Endothelial cell of umbilical vein (primary cell): ENCODE data around the gene C7orf25. TPM values are rescaled to one million over a fixed set of nuclear protein-coding genes. Genes with fewer than 3 reads are reported as not detected.

Experiments used
- BruUV-seq: library from RNA; stranded (reverse); fragments of 400-500 nt; replicated peaks from 2 replicates; lab custom pipeline; 2021; lab: Mats Ljungman, UMichigan
- CTCF ChIA-PET: fragments of 300-600, 350-600 bp; sonication (Branson Sonifier 250); formaldehyde crosslinking; loops from one replicate; lab custom pipeline; 2021; ENCODE audit warnings: antibody characterized with exemption, inconsistent platforms; lab: Charles Lee
- POLR2A ChIA-PET: fragments of 300-600, 350-600 bp; sonication (Branson Sonifier 250); formaldehyde crosslinking; loops from one replicate; lab custom pipeline; 2021; ENCODE audit warnings: antibody characterized with exemption, inconsistent platforms; lab: Charles Lee
- DNase-seq: peaks from one replicate; pipeline ENCODE4 v3.0.0-alpha.2; 2011; ENCODE audit warnings: low read depth, low spot score
- FAIRE-seq: peaks from 2 replicates; lab custom pipeline; 2011; peaks lifted over from hg19 to GRCh38; lab: Jason Lieb, UNC
- H2AFZ ChIP-seq: 2 replicates; pipeline ENCODE4 v1.6.0; 2012; ENCODE audit warnings: low read depth, low read length, control low read depth, inconsistent platforms
- H3K27ac ChIP-seq: 2 replicates; pipeline ENCODE4 v1.5.1; 2011; ENCODE audit warnings: low read depth, mild to moderate bottlenecking, control low read depth, low read length, moderate library complexity; ENCODE audit not compliant: insufficient read depth
- H3K27me3 ChIP-seq, 2 experiments: 2 replicates each; pipeline versions ENCODE4 v1.6.0 to v1.6.1; 2011; ENCODE audit warnings: low read length in 2 of 2, mixed read lengths in 1 of 2; ENCODE audit not compliant: control insufficient read depth in 2 of 2, insufficient read depth in 2 of 2
- H3K36me3 ChIP-seq, 2 experiments: 2 replicates in 1 of 2; 3 replicates in 1 of 2; pipeline ENCODE4 v1.5.1; 2011; ENCODE audit warnings: low read length in 2 of 2, mild to moderate bottlenecking in 1 of 2, moderate library complexity in 1 of 2; ENCODE audit not compliant: control insufficient read depth in 2 of 2, insufficient read depth in 2 of 2; ENCODE audit errors: extremely low read depth in 1 of 2
- H3K4me1 ChIP-seq: 3 replicates; pipeline ENCODE4 v1.5.1; 2011; ENCODE audit warnings: mild to moderate bottlenecking, low read length; ENCODE audit not compliant: control insufficient read depth, insufficient read depth; ENCODE audit errors: extremely low read depth
- H3K4me2 ChIP-seq: 2 replicates; pipeline ENCODE4 v1.6.1; 2011; ENCODE audit warnings: low read length, control low read depth, mixed read lengths; ENCODE audit not compliant: insufficient read depth
- H3K4me3 ChIP-seq, 3 experiments: fragments of 200-600 bp in 1 of 3; sonication (generic), shearing (Covaris generic) in 1 of 3; replicated peaks in 1 of 3; 2 replicates each; pipeline ENCODE4 v1.5.1; 2011 to 2016; ENCODE audit warnings: control low read depth in 3 of 3, low read length in 3 of 3, mild to moderate bottlenecking in 2 of 3, inconsistent platforms in 1 of 3, low read depth in 1 of 3, moderate library complexity in 1 of 3; ENCODE audit not compliant: insufficient read depth in 1 of 3
- H3K79me2 ChIP-seq: 2 replicates; pipeline ENCODE4 v1.6.0; 2012; ENCODE audit warnings: low read length, inconsistent platforms; ENCODE audit not compliant: control insufficient read depth, insufficient read depth
- H3K9ac ChIP-seq: replicated peaks from 2 replicates; pipeline ENCODE3; 2011; ENCODE audit warnings: low read length, control low read depth; ENCODE audit not compliant: insufficient read depth; ENCODE audit errors: extremely low read depth
- H3K9me1 ChIP-seq: replicated peaks from 3 replicates; pipeline ENCODE4 v1.6.0; 2011; ENCODE audit warnings: mild to moderate bottlenecking, low read length; ENCODE audit not compliant: control insufficient read depth, insufficient read depth; ENCODE audit errors: extremely low read depth
- H3K9me3 ChIP-seq: replicated peaks from 2 replicates; pipeline ENCODE4 v1.5.1; 2012; ENCODE audit warnings: low read length, inconsistent platforms; ENCODE audit not compliant: control insufficient read depth, insufficient read depth
- H4K20me1 ChIP-seq: replicated peaks from 2 replicates; pipeline ENCODE3; 2011; ENCODE audit warnings: mild to moderate bottlenecking, low read length; ENCODE audit not compliant: control insufficient read depth, insufficient read depth; ENCODE audit errors: extremely low read depth
- EZH2 ChIP-seq: IDR thresholded peaks from 2 replicates; pipeline ENCODE4 v1.6.1; 2012; ENCODE audit warnings: borderline replicate concordance, low read depth, mild to moderate bottlenecking, moderate library complexity, low read length, inconsistent platforms; ENCODE audit not compliant: severe bottlenecking
- FOS ChIP-seq: IDR thresholded peaks from 2 replicates; pipeline ENCODE4 v1.6.1; 2011; ENCODE audit warnings: mild to moderate bottlenecking, low read length, moderate library complexity, borderline replicate concordance; ENCODE audit not compliant: insufficient read depth
- GATA2 ChIP-seq: IDR thresholded peaks from 2 replicates; pipeline ENCODE4 v1.7.0; 2011; ENCODE audit warnings: low read depth, mild to moderate bottlenecking, moderate library complexity, mixed read lengths, low read length; ENCODE audit not compliant: insufficient read length, insufficient read depth
- JUN ChIP-seq: IDR thresholded peaks from 2 replicates; pipeline ENCODE4 v1.6.1; 2011; ENCODE audit warnings: borderline replicate concordance, low read depth; ENCODE audit not compliant: insufficient read length, insufficient read depth
- MYC ChIP-seq: IDR thresholded peaks from one replicate; pipeline ENCODE4 v1.6.1; 2011; ENCODE audit warnings: mild to moderate bottlenecking, low read depth, low read length
- POLR2A ChIP-seq: IDR thresholded peaks from 2 replicates; pipeline ENCODE4 v1.6.1; 2012; ENCODE audit warnings: low read depth, mild to moderate bottlenecking, control low read depth, low read length
- POLR2AphosphoS5 ChIP-seq: IDR thresholded peaks from 2 replicates; pipeline ENCODE4 v1.6.1; 2012; ENCODE audit warnings: low read depth, mild to moderate bottlenecking, control low read depth, low read length, moderate library complexity; ENCODE audit not compliant: insufficient read depth
- dilution Hi-C: fragments of 300-500 bp; cut with MboI; formaldehyde crosslinking; loops from one replicate; pipeline ENCODE4 v1.15.0; 2019; ENCODE audit warnings: low sequenced_read_pairs; ENCODE audit not compliant: extremely low pct_ligation_motif_present
- intact Hi-C: fragments of 100-400 bp; cut with micrococcal nuclease; formaldehyde crosslinking; loops from one replicate; pipeline ENCODE4 v1.10.0; 2022
- polyA plus RNA-seq, 4 experiments: library from polyadenylated mRNA; depleted of rRNA in 3 of 4; stranded (reverse) in 3 of 4; unstranded in 1 of 4; fragments of >200 nt; gene quantifications; 2 replicates each; pipeline versions ENCODE4 v1.2.1 to v1.2.3, GENCODE V29; 2011 to 2012; ENCODE audit warnings: missing spikeins in 1 of 4
- total RNA-seq: library from RNA; stranded (reverse); gene quantifications from 2 replicates; pipeline ENCODE4 v1.2.3, GENCODE V29; 2021
- TF ChIP-seq, protein P1 (sequence below), 2 donors: IDR thresholded peaks; 1 replicate in 1 of 2; 2 replicates in 1 of 2; pipeline ENCODE4 v1.5.1; 2011; ENCODE audit warnings: low read length in 2 of 2, mild to moderate bottlenecking in 2 of 2, moderate library complexity in 2 of 2, control low read depth in 1 of 2, inconsistent platforms in 1 of 2, low read depth in 1 of 2; ENCODE audit not compliant: insufficient read depth in 1 of 2; ENCODE audit errors: extremely low read depth in 1 of 2
- TF ChIP-seq, protein P2 (sequence below): IDR thresholded peaks from 2 replicates; pipeline ENCODE4 v1.6.1; 2011; ENCODE audit not compliant: insufficient read depth, insufficient read length

C7orf25 gene
- total and polyA plus RNA-seq, 2 donors (not counting 3 experiments of a cell fraction or from before 2014, with no cell fraction given): 1.4 to 4.5 TPM

DNA sequence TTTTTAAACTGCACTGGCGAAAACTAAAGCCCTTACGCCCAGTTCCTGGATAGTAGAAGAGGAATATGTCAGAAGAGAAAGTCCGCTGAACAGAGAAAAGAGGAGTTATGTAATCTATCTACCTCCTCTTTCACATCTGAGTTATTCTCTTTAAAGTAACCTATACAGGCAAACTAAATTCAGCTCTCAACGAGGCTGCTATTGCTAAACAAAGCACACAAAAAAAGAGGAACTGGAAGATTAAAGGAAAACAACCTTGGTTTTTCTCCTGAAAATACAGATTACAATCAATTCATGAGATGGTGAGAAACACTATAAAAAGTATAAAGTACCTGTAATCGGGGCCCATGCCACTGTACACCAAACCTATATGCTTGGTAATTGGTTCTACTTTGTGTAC is 14.3 kb upstream of the C7orf25 start:
- intact Hi-C loops: no loop called here
- Histone ChIP-seq H3K4me1 (peaks cover 21% of the 10 kb centered on the region), H3K4me3 (no peak overlapping the region), H3K4me2 (no peak overlapping the region), H2AFZ (no peak overlapping the region), H3K27me3 (no peaks in the 10 kb centered on the region), H3K9ac (no peak overlapping the region), H4K20me1 (no peaks in the 10 kb centered on the region), H3K9me3 (no peaks in the 10 kb centered on the region), H3K79me2 (peaks cover 47% of the 10 kb centered on the region), H3K27ac (no peak overlapping the region), H3K36me3 (peaks cover 14 to 23% of the 10 kb centered on the region in 2 experiments), H3K9me1 (no peaks in the 10 kb centered on the region)
- no peak for TF ChIP-seq EZH2
- TF ChIP-seq JUN: no peak
- TF ChIP-seq POLR2AphosphoS5: no peak
- TF ChIP-seq, protein P1, sequence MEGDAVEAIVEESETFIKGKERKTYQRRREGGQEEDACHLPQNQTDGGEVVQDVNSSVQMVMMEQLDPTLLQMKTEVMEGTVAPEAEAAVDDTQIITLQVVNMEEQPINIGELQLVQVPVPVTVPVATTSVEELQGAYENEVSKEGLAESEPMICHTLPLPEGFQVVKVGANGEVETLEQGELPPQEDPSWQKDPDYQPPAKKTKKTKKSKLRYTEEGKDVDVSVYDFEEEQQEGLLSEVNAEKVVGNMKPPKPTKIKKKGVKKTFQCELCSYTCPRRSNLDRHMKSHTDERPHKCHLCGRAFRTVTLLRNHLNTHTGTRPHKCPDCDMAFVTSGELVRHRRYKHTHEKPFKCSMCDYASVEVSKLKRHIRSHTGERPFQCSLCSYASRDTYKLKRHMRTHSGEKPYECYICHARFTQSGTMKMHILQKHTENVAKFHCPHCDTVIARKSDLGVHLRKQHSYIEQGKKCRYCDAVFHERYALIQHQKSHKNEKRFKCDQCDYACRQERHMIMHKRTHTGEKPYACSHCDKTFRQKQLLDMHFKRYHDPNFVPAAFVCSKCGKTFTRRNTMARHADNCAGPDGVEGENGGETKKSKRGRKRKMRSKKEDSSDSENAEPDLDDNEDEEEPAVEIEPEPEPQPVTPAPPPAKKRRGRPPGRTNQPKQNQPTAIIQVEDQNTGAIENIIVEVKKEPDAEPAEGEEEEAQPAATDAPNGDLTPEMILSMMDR (IDR thresholded peaks at IDR 0.05; ENCODE audit: extremely low read depth in 1 of 2, insufficient read depth in 1 of 2, low read depth in 1 of 2, low read length in 2 of 2): no peak
- TF ChIP-seq GATA2: no peak
- no peak for TF ChIP-seq POLR2A
- TF ChIP-seq, protein P2, sequence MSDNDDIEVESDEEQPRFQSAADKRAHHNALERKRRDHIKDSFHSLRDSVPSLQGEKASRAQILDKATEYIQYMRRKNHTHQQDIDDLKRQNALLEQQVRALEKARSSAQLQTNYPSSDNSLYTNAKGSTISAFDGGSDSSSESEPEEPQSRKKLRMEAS: no peak
- no peak for TF ChIP-seq MYC
- no peak for TF ChIP-seq FOS
- no peak for FAIRE-seq
- CTCF ChIA-PET: interaction anchor here (1.3 kb wide), 1 partner anchor 15 kb away, joined by 5 read pairs; no protein-coding TSS in a partner anchor
- no peak for DNase-seq
- POLR2A ChIA-PET: no interaction called here
- dilution Hi-C loops: no loop called here
- BruUV-seq: no TSS peak
